NCI-H1092 (cell line): Measurements from ENCODE around the gene ILF3.

ENCODE experiments used
- DNase-seq: peaks from one replicate; lab custom pipeline; 2025; lab: John Stamatoyannopoulos, UW

The ILF3 gene

GRCh38 chr19:10730932-10731331 is 76.8 kb downstream of the ILF3 start:
- no peak for DNase-seq

GRCh38 chr19:10735741-10736140 is 81.6 kb downstream of the ILF3 start:
- DNase-seq, result no peak

- no peak for DNase-seq
Observed at GRCh38 chr19:10736189-10736588, 82.0 kb downstream of the ILF3 start.

- DNase-seq, result no peak
Observed at GRCh38 chr19:10736916-10737551, 82.9 kb downstream of the ILF3 start.

- no peak for DNase-seq
Observed at GRCh38 chr19:10737722-10738121, 83.6 kb downstream of the ILF3 start.

- no peak for DNase-seq
Observed at GRCh38 chr19:10740798-10741197, 86.7 kb downstream of the ILF3 start.
